T-cell (primary cell): Measurements from ENCODE around the gene ZNF821. TPM values are rescaled to one million over a fixed set of nuclear protein-coding genes. Genes with fewer than 3 reads are reported as not detected.
"Not testable (repeated sequence)": the region's sequence is repeated elsewhere in the genome, so short reads cannot be mapped to it uniquely, and the experiment has no call there.

Source experiments
- ATAC-seq, 4 experiments: fragments of 200-7000 bp in 3 of 4; fragments of 150-1000 bp in 1 of 4; cut with Tn5 transposase; replicated peaks in 1 of 4; 1 replicate in 3 of 4; 2 replicates in 1 of 4; pipeline ENCODE4 v1.10.0; 2021; ENCODE audit warnings: moderate library complexity in 3 of 4, mild to moderate bottlenecking in 2 of 4, moderate number of reproducible peaks in 1 of 4
- CTCF ChIA-PET, 2 donors: fragments of 300-600 bp; sonication (Branson Sonifier 250); formaldehyde crosslinking; loops; one replicate each; lab custom pipeline; 2022; ENCODE audit warnings: antibody characterized with exemption in 2 of 2; lab: Charles Lee
- POLR2A ChIA-PET, 2 donors: fragments of 300-600 bp; sonication (Branson Sonifier 250); formaldehyde crosslinking; loops; one replicate each; lab custom pipeline; 2022; ENCODE audit warnings: antibody characterized with exemption in 2 of 2; lab: Charles Lee
- DNase-seq, 35 experiments: peaks; one replicate each; pipeline versions ENCODE4 v3.0.0 to v3.0.0-alpha.2; 2013 to 2023
- H3K27ac ChIP-seq: one replicate; pipeline ENCODE4 v1.5.1; 2013; ENCODE audit warnings: low read length
- H3K27me3 ChIP-seq, 2 experiments: replicated peaks in 1 of 2; 1 replicate in 1 of 2; 2 replicates in 1 of 2; pipeline versions ENCODE4 v1.6.1 to v1.7.0; 2013; ENCODE audit warnings: low read length in 1 of 2, mixed read lengths in 1 of 2; ENCODE audit not compliant: control insufficient read depth in 2 of 2, insufficient read depth in 2 of 2; ENCODE audit errors: extremely low read depth in 1 of 2
- H3K36me3 ChIP-seq, 2 donors: 1 replicate in 1 of 2; 2 replicates in 1 of 2; pipeline versions ENCODE4 v1.6.1 to v1.7.0; 2013; ENCODE audit warnings: low read length in 1 of 2; ENCODE audit not compliant: control insufficient read depth in 2 of 2, insufficient read depth in 1 of 2; ENCODE audit errors: extremely low read depth in 1 of 2
- H3K4me1 ChIP-seq, 2 experiments: 1 replicate in 1 of 2; 2 replicates in 1 of 2; pipeline versions ENCODE4 v1.6.1 to v1.7.0; 2013; ENCODE audit warnings: low read length in 2 of 2, mixed read lengths in 1 of 2; ENCODE audit not compliant: insufficient read depth in 2 of 2, control insufficient read depth in 1 of 2; ENCODE audit errors: extremely low read depth in 1 of 2
- H3K4me3 ChIP-seq, 2 donors: 1 replicate in 1 of 2; 2 replicates in 1 of 2; pipeline versions ENCODE4 v1.5.1 to v1.7.0; 2013; ENCODE audit warnings: mild to moderate bottlenecking in 2 of 2, low read length in 1 of 2, moderate library complexity in 1 of 2; ENCODE audit not compliant: control insufficient read depth in 1 of 2; ENCODE audit errors: extremely low read depth in 1 of 2
- H3K9me3 ChIP-seq: 2 replicates; pipeline ENCODE4 v1.7.0; 2013
- H3K27ac Mint-ChIP-seq, 2 donors: one replicate each; pipeline ENCODE4 v1.8.0; 2020 to 2021; ENCODE audit warnings: mild to moderate bottlenecking in 2 of 2, mixed read lengths in 2 of 2
- H3K27me3 Mint-ChIP-seq, 2 donors: one replicate each; pipeline ENCODE4 v1.8.0; 2021 to 2022; ENCODE audit warnings: mixed read lengths in 2 of 2
- H3K36me3 Mint-ChIP-seq: one replicate; pipeline ENCODE4 v1.8.0; 2021; ENCODE audit warnings: mixed read lengths
- H3K4me1 Mint-ChIP-seq, 3 donors: one replicate each; pipeline ENCODE4 v1.8.0; 2020 to 2022; ENCODE audit warnings: mixed read lengths in 3 of 3, mild to moderate bottlenecking in 1 of 3
- H3K4me3 Mint-ChIP-seq, 3 donors: one replicate each; pipeline ENCODE4 v1.8.0; 2020 to 2022; ENCODE audit warnings: mild to moderate bottlenecking in 3 of 3, mixed read lengths in 3 of 3, moderate library complexity in 3 of 3
- H3K9me3 Mint-ChIP-seq, 3 donors: one replicate each; pipeline ENCODE4 v1.8.0; 2020 to 2022; ENCODE audit warnings: mixed read lengths in 3 of 3
- WGBS: methylation state at CpG from one replicate; pipeline ENCODE4 v1.1.5; 2013; ENCODE audit warnings: missing lambda C conversion rate; ENCODE audit not compliant: insufficient coverage; 5-methylcytosine and 5-hydroxymethylcytosine counted together
- total RNA-seq, 35 experiments: library from RNA in 6 of 35; stranded (reverse) in 6 of 35; fragments of 120-200 nt in 1 of 35; gene quantifications; one replicate each; pipeline versions ENCODE4 v1.2.1 to v1.2.4 and lab custom pipeline; 2013 to 2026

ZNF821 gene
- total RNA-seq, 5 donors from 2014 or later (not counting 1 experiment from before 2014, with no cell fraction given) = 8.0 to 17.9 (median 9.3) TPM

GRCh38 chr16:71832112-71832511 lies 51.9 kb downstream of the ZNF821 start:
- POLR2A ChIA-PET, CTCF ChIA-PET, H3K4me1 Mint-ChIP-seq, H3K4me3 ChIP-seq, H3K27me3 ChIP-seq, H3K36me3 Mint-ChIP-seq, H3K36me3 ChIP-seq, H3K27me3 Mint-ChIP-seq, H3K9me3 ChIP-seq, H3K4me1 ChIP-seq, ATAC-seq, H3K4me3 Mint-ChIP-seq, H3K9me3 Mint-ChIP-seq, H3K27ac ChIP-seq, DNase-seq, H3K27ac Mint-ChIP-seq: not testable (repeated sequence)
- WGBS = 83% methylated on average over 1 of the region's 2 CpGs

GRCh38 chr16:71831698-71832097 lies 52.3 kb downstream of the ZNF821 start:
- H3K4me1 ChIP-seq, H3K27ac ChIP-seq, CTCF ChIA-PET, H3K27me3 ChIP-seq, H3K4me1 Mint-ChIP-seq, POLR2A ChIA-PET, H3K9me3 Mint-ChIP-seq, H3K27me3 Mint-ChIP-seq, H3K36me3 Mint-ChIP-seq, H3K9me3 ChIP-seq, DNase-seq, H3K4me3 ChIP-seq, H3K4me3 Mint-ChIP-seq, ATAC-seq, H3K27ac Mint-ChIP-seq, H3K36me3 ChIP-seq: not testable (repeated sequence)
- WGBS = 100% methylated on average over 1 of the region's 3 CpGs

- DNase-seq = no peak
- POLR2A ChIA-PET = interaction anchor here in 1 of 2 donors (0.6 kb wide), 1 partner anchor 153 kb away, joined by 3 read pairs; no protein-coding TSS in a partner anchor
- Histone ChIP-seq H3K4me3 (no peak overlapping the region), H3K9me3 (no peaks in the 10 kb centered on the region), H3K36me3 (no peaks in the 10 kb centered on the region), H3K4me1 (peaks cover 0 to 2% of the 10 kb centered on the region in 2 experiments), H3K27me3 (no peaks in the 10 kb centered on the region), H3K27ac (no peak overlapping the region)
- ATAC-seq = no peak
- Mint-ChIP-seq H3K4me3 (no peak overlapping the region), H3K36me3 (no peaks in the 10 kb centered on the region), H3K4me1 (peaks cover 0 to 8% (median 7%) of the 10 kb centered on the region in 3 donors), H3K27me3 (no peaks in the 10 kb centered on the region), H3K27ac (no peak overlapping the region), H3K9me3 (no peaks in the 10 kb centered on the region)
- CTCF ChIA-PET = interaction anchor here (0.6 to 1.0 kb wide), 2 partner anchors 52 to 182 kb away, joined by 4 to 5 read pairs; no protein-coding TSS in a partner anchor
- no CpG with 5 or more reads among the region's 2 CpGs for WGBS
These were observed 53.6 kb downstream of the ZNF821 start for GRCh38 chr16:71830359-71830758.

- H3K27ac Mint-ChIP-seq = peak overlapping the region; percentile 23 to 52
- ATAC-seq = no peak
These were observed 57.4 kb downstream of the ZNF821 start for GRCh38 chr16:71826533-71827017.

GRCh38 chr16:71817155-71817500 lies 66.9 kb downstream of the ZNF821 start:
- H3K4me3 ChIP-seq, H3K36me3 ChIP-seq, H3K9me3 ChIP-seq, H3K9me3 Mint-ChIP-seq, H3K27me3 ChIP-seq, DNase-seq, H3K4me3 Mint-ChIP-seq, ATAC-seq, CTCF ChIA-PET, H3K27ac ChIP-seq, H3K27me3 Mint-ChIP-seq, H3K36me3 Mint-ChIP-seq: not testable (repeated sequence)
- POLR2A ChIA-PET = interaction anchor here in 1 of 2 donors (0.6 kb wide), 1 partner anchor 74 kb away, joined by 4 read pairs; no protein-coding TSS in a partner anchor
- H3K4me1 Mint-ChIP-seq = peaks cover 0 to 16% (median 13%) of the 10 kb centered on the region in 3 donors
- peak overlapping the region in 1 of 2 donors; percentile 65 for H3K27ac Mint-ChIP-seq
- peaks cover 0 to 15% of the 10 kb centered on the region in 2 experiments for H3K4me1 ChIP-seq
- WGBS = 91% methylated on average over 6 of the region's 10 CpGs

More at GRCh38 chr16:71826533-71827017, 57.4 kb downstream of the ZNF821 start:
- WGBS = 76% methylated on average over 5 of the region's 5 CpGs
- no peaks in the 10 kb centered on the region for H3K27me3 ChIP-seq
- no peaks in the 10 kb centered on the region for H3K9me3 ChIP-seq
- no peaks in the 10 kb centered on the region for H3K36me3 ChIP-seq
- no peak overlapping the region for H3K4me3 ChIP-seq
- Mint-ChIP-seq H3K27me3 (no peaks in the 10 kb centered on the region), H3K9me3 (no peaks in the 10 kb centered on the region), H3K4me1 (peaks cover 0 to 7% (median 5%) of the 10 kb centered on the region in 3 donors), H3K36me3 (no peaks in the 10 kb centered on the region), H3K4me3 (no peak overlapping the region)
- DNase-seq = no peak
- POLR2A ChIA-PET = interaction anchor here in 1 of 2 donors (0.6 kb wide), 1 partner anchor 200 kb away, joined by 3 read pairs; no protein-coding TSS in a partner anchor
- no peaks in the 10 kb centered on the region for H3K4me1 ChIP-seq
- no peak overlapping the region for H3K27ac ChIP-seq
- CTCF ChIA-PET = interaction anchor here in 1 of 2 donors (0.5 to 0.8 kb wide), 3 partner anchors 22 to 157 kb away, joined by 3 to 9 read pairs (median 3); no protein-coding TSS in a partner anchor

GRCh38 chr16:71811261-71811803 lies 72.7 kb downstream of the ZNF821 start:
- POLR2A ChIA-PET = interaction anchor here (0.6 to 0.7 kb wide), 5 partner anchors 27 to 83 kb away, joined by 3 to 8 read pairs (median 4); partner anchors contain the start of gene ZNF821 (in 1 of the 2)

More at GRCh38 chr16:71811261-71811803, 72.7 kb downstream of the ZNF821 start:
- CTCF ChIA-PET = interaction anchor here in 1 of 2 donors (0.6 to 1.1 kb wide), 4 partner anchors 70 to 234 kb away, joined by 3 to 8 read pairs (median 4); no protein-coding TSS in a partner anchor
- Mint-ChIP-seq H3K27me3 (no peaks in the 10 kb centered on the region), H3K4me1 (peaks cover 29 to 35% (median 35%) of the 10 kb centered on the region in 3 donors), H3K36me3 (peaks cover 6% of the 10 kb centered on the region), H3K27ac (peak overlapping the region; percentile 71 to 84), H3K4me3 (peak overlapping the region in 1 of 3 donors; percentile 35), H3K9me3 (no peaks in the 10 kb centered on the region)
- H3K36me3 ChIP-seq = peaks cover 0 to 3% of the 10 kb centered on the region in 2 donors
- no peaks in the 10 kb centered on the region for H3K9me3 ChIP-seq
- DNase-seq = peak in 2 of 35 experiments; percentile 33 to 48
- no peaks in the 10 kb centered on the region for H3K27me3 ChIP-seq
- WGBS = 29% methylated on average over 1 of the region's 5 CpGs
- peaks cover 16 to 28% of the 10 kb centered on the region in 2 experiments for H3K4me1 ChIP-seq
- H3K4me3 ChIP-seq = no peak overlapping the region
- ATAC-seq = peak in 1 of 4 experiments; percentile 25
- H3K27ac ChIP-seq = peak overlapping the region; percentile 4
